Upper lobe of left lung (tissue), 4 donors: ENCODE results near the gene NLRP11.

ENCODE experiments used
- CTCF ChIP-seq, 6 experiments: fragments of 450-650 bp in 4 of 6; fragments of 200-600 bp in 2 of 6; sonication (generic) in 2 of 6; IDR thresholded peaks; one replicate each; pipeline ENCODE4 v1.5.1; 2016 to 2019; ENCODE audit warnings: antibody characterized with exemption in 6 of 6
- EP300 ChIP-seq, 4 donors: sonication (generic); formaldehyde crosslinking; IDR thresholded peaks; one replicate each; pipeline ENCODE4 v1.5.1; 2017; ENCODE audit warnings: antibody characterized with exemption in 4 of 4, control low read depth in 2 of 4
- POLR2A ChIP-seq, 4 donors: fragments of 450-650 bp; IDR thresholded peaks; one replicate each; pipeline ENCODE4 v1.5.1; 2016 to 2017; ENCODE audit warnings: antibody characterized with exemption in 4 of 4, mild to moderate bottlenecking in 2 of 4
- POLR2AphosphoS5 ChIP-seq, 2 donors: sonication (generic); formaldehyde crosslinking; IDR thresholded peaks; one replicate each; pipeline ENCODE4 v1.5.1; 2017; ENCODE audit warnings: antibody characterized with exemption in 2 of 2

GRCh38 chr19:55866521-55866920 is 34.7 kb upstream of the NLRP11 start:
- TF ChIP-seq CTCF (IDR thresholded peaks at IDR 0.05) (no peak), POLR2AphosphoS5 (IDR thresholded peaks at IDR 0.05) (no peak), EP300 (IDR thresholded peaks at IDR 0.05) (no peak), POLR2A (IDR thresholded peaks at IDR 0.05) (no peak)
